OCI-LY7 (cell line): ENCODE measurements around the gene SSTR5. TPM values are rescaled to one million over a fixed set of nuclear protein-coding genes. Genes with fewer than 3 reads are reported as not detected.

Source experiments
- BruUV-seq: library from RNA; stranded (reverse); fragments of 400-500 nt; replicated peaks from 2 replicates; lab custom pipeline; 2021; lab: Mats Ljungman, UMichigan
- CTCF ChIA-PET: fragments of 300-600 bp; sonication (Branson Sonifier 250); formaldehyde crosslinking; loops from one replicate; lab custom pipeline; 2022; ENCODE audit warnings: antibody characterized with exemption; ENCODE audit not compliant: unreplicated experiment; lab: Charles Lee
- POLR2A ChIA-PET: fragments of 300-600 bp; sonication (Branson Sonifier 250); formaldehyde crosslinking; loops from one replicate; lab custom pipeline; 2022; ENCODE audit warnings: antibody characterized with exemption; lab: Charles Lee
- DNase-seq: peaks from one replicate; pipeline ENCODE4 v3.0.0-alpha.2; 2015; ENCODE audit warnings: low spot score
- H2AFZ ChIP-seq: fragments of 200-600 bp; sonication (generic), shearing (Covaris generic); 2 replicates; pipeline ENCODE4 v1.6.1; 2014; ENCODE audit warnings: mild to moderate bottlenecking, antibody characterized with exemption, low read length, moderate library complexity
- H3K27ac ChIP-seq: fragments of 200-600 bp; sonication (generic); 2 replicates; pipeline ENCODE4 v1.5.1; 2014; ENCODE audit warnings: mixed run types, low read depth, mild to moderate bottlenecking, moderate library complexity, low read length, inconsistent platforms; ENCODE audit not compliant: poor library complexity, severe bottlenecking
- H3K36me3 ChIP-seq: fragments of 200-600 bp; sonication (generic); 2 replicates; pipeline ENCODE4 v1.6.1; 2014; ENCODE audit warnings: mild to moderate bottlenecking, antibody characterized with exemption, low read length, moderate library complexity, mixed read lengths; ENCODE audit not compliant: insufficient read depth
- H3K4me1 ChIP-seq: fragments of 200-600 bp; sonication (generic); 2 replicates; pipeline ENCODE4 v1.5.1; 2014; ENCODE audit warnings: mild to moderate bottlenecking, low read length; ENCODE audit not compliant: insufficient read depth, poor library complexity, severe bottlenecking
- H3K4me2 ChIP-seq: fragments of 200-600 bp; sonication (generic); 2 replicates; pipeline ENCODE4 v1.6.1; 2014; ENCODE audit warnings: mild to moderate bottlenecking, low read length
- H3K4me3 ChIP-seq: fragments of 200-600 bp; sonication (generic); 2 replicates; pipeline ENCODE4 v1.5.1; 2014; ENCODE audit warnings: mild to moderate bottlenecking, low read depth, low read length; ENCODE audit not compliant: poor library complexity, severe bottlenecking
- H3K79me2 ChIP-seq: fragments of 200-600 bp; sonication (generic); 2 replicates; pipeline ENCODE4 v1.6.1; 2016; ENCODE audit warnings: low read depth, mild to moderate bottlenecking, low read length, moderate library complexity, mixed read lengths; ENCODE audit not compliant: insufficient read depth
- H3K9me2 ChIP-seq: fragments of 200-600 bp; sonication (generic); 2 replicates; pipeline ENCODE4 v1.6.1; 2016; ENCODE audit warnings: mild to moderate bottlenecking, low read length, mixed read lengths; ENCODE audit not compliant: insufficient read depth
- H3K9me3 ChIP-seq: fragments of 200-600 bp; sonication (generic); 2 replicates; pipeline ENCODE4 v1.6.1; 2014; ENCODE audit warnings: mild to moderate bottlenecking, mixed run types, low read length, mixed read lengths
- H4K20me1 ChIP-seq: fragments of 200-600 bp; sonication (generic); 2 replicates; pipeline ENCODE4 v1.6.1; 2014; ENCODE audit warnings: mild to moderate bottlenecking, antibody characterized with exemption, low read length, moderate library complexity, mixed read lengths; ENCODE audit not compliant: insufficient read depth
- CTCF ChIP-seq: fragments of 200-600 bp; sonication (generic); conservative IDR thresholded peaks from 2 replicates; pipeline ENCODE4 v1.5.1; 2014; ENCODE audit warnings: mild to moderate bottlenecking, antibody characterized with exemption, low read length, moderate library complexity, mixed read lengths
- EZH2phosphoT487 ChIP-seq: fragments of 200-600 bp; sonication (generic); IDR thresholded peaks from 2 replicates; pipeline ENCODE4 v1.6.1; 2018; ENCODE audit warnings: low read depth, borderline replicate concordance, mild to moderate bottlenecking, mixed run types, antibody characterized with exemption, low read length, moderate library complexity, mixed read lengths
- intact Hi-C: fragments of 100-400 bp; cut with micrococcal nuclease; formaldehyde crosslinking; loops from one replicate; pipeline ENCODE4 v1.10.0; 2022; ENCODE audit not compliant: unreplicated experiment
- total RNA-seq, 2 experiments: library from RNA; depleted of rRNA in 1 of 2; stranded (reverse); fragments of >200 nt in 1 of 2; shearing (Covaris generic) in 1 of 2; gene quantifications; 2 replicates each; pipeline ENCODE4 v1.2.3, GENCODE V29; 2014 to 2022

The SSTR5 gene
- total RNA-seq, 2 experiments from 2014 or later: not detected

GRCh38 chr16:1028056-1028455 is 44.5 kb upstream of the SSTR5 start:
- DNase-seq: no peak
- H3K4me1 ChIP-seq: no peaks in the 10 kb centered on the region
- no peaks in the 10 kb centered on the region for H3K9me2 ChIP-seq
- H3K4me3 ChIP-seq: no peak overlapping the region
- TF ChIP-seq EZH2phosphoT487 (no peak), CTCF (no peak)
- intact Hi-C loops: no loop called here
- no peak overlapping the region for H3K4me2 ChIP-seq
- H4K20me1 ChIP-seq: no peaks in the 10 kb centered on the region
- H2AFZ ChIP-seq: no peak overlapping the region
- BruUV-seq: no TSS peak
- H3K36me3 ChIP-seq: no peaks in the 10 kb centered on the region
- H3K79me2 ChIP-seq: no peaks in the 10 kb centered on the region
- ChIA-PET POLR2A (no interaction called here), CTCF (interaction anchor here (0.5 kb wide), 1 partner anchor 43 kb away, joined by 5 read pairs; no protein-coding TSS in a partner anchor)
- H3K27ac ChIP-seq: no peak overlapping the region
- no peaks in the 10 kb centered on the region for H3K9me3 ChIP-seq

- Histone ChIP-seq H3K4me1 (no peaks in the 10 kb centered on the region), H3K36me3 (no peaks in the 10 kb centered on the region), H3K4me2 (no peak overlapping the region), H2AFZ (no peak overlapping the region), H3K79me2 (no peaks in the 10 kb centered on the region), H4K20me1 (no peaks in the 10 kb centered on the region), H3K4me3 (no peak overlapping the region), H3K9me3 (no peaks in the 10 kb centered on the region), H3K27ac (no peak overlapping the region), H3K9me2 (no peaks in the 10 kb centered on the region)
- intact Hi-C loops: no loop called here
- no peak for TF ChIP-seq CTCF
- no peak for TF ChIP-seq EZH2phosphoT487
- ChIA-PET CTCF (no interaction called here), POLR2A (no interaction called here)
- no TSS peak for BruUV-seq
- no peak for DNase-seq
Observed at GRCh38 chr16:1028524-1029258, 43.9 kb upstream of the SSTR5 start.

GRCh38 chr16:1029259-1029545 is 43.3 kb upstream of the SSTR5 start:
- Histone ChIP-seq H3K9me3 (no peaks in the 10 kb centered on the region), H3K4me3 (no peak overlapping the region), H3K4me2 (no peak overlapping the region), H2AFZ (no peak overlapping the region), H3K36me3 (no peaks in the 10 kb centered on the region), H3K4me1 (no peaks in the 10 kb centered on the region), H4K20me1 (no peaks in the 10 kb centered on the region), H3K27ac (no peak overlapping the region), H3K9me2 (no peaks in the 10 kb centered on the region), H3K79me2 (no peaks in the 10 kb centered on the region)
- DNase-seq: no peak
- POLR2A ChIA-PET: no interaction called here
- CTCF ChIA-PET: no interaction called here
- BruUV-seq: no TSS peak
- TF ChIP-seq CTCF: no peak
- TF ChIP-seq EZH2phosphoT487: no peak
- intact Hi-C loops: no loop called here
